ENCODE data around the gene SMAD3.

- TF ChIP-seq CTCF (IDR thresholded peaks at IDR 0.05) = no peak
- no peak for TF ChIP-seq POLR2A (IDR thresholded peaks at IDR 0.05)
These were observed 3.5 kb upstream of the SMAD3 start for GRCh38 chr15:67061811-67062368.
